Measurements from ENCODE around the gene APOL3.

DNA sequence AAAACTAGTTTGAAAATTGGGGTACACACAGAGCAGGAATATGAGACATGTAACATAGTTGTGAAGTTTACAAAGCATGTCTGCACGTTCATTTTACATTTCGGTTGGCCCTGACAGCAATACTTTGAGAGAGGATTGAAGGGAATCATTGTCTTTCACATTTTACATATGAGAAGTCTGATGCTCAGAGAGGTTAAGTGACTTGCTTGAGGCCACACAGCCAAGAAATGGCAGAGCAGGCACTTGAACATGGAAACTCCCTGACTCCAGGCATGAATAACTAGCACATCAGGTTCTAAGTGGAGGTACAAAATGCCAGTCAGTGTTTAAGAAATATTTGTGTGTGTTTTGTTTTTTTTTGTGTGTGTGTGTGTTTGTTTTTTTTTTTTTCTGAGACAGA lies 53.6 kb downstream of the APOL3 start:
- TF ChIP-seq GATA2 (IDR thresholded peaks at IDR 0.05; ENCODE audit: low read depth, low read length) (no peak), GATA3 (IDR thresholded peaks at IDR 0.05; ENCODE audit: low read depth, low read length) (no peak)

All from SH-SY5Y (cell line).